Stimulated activated CD8-positive, alpha-beta memory T cell treated with anti-CD3 and anti-CD28 coated beads, Interleukin-12 subunit alpha, Interleukin-12 subunit beta, amount 100 ng/mL, for 24 hours (primary cell): ENCODE data around the gene TAF1.
"Not testable (repeated sequence)": the region's sequence is repeated elsewhere in the genome, so short reads cannot be mapped to it uniquely, and the experiment has no call there.

ENCODE experiments used
- DNase-seq: peaks from one replicate; pipeline ENCODE4 v3.0.0-alpha.2; 2020; ENCODE audit errors: extremely low read depth

TAF1 gene

DNA sequence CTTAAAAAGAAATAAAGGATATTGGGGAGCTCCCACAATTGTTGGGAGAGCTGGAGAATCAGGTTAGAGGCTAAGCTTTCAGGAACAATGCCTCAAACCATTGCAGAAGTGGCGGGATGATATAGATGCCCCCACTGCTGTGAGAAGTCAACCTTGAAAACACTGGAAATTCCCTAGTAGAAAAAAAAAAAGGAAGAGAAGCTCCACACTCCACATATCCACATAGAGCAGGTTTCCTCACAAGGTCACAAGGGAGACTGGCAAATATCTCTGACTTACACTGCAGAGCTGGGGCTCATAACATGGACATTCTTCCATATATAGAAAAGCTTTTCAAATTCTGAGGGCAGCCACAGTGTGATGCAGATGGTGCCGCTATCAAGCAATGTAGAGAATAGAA is 144.0 kb downstream of the TAF1 start:
- no peak for DNase-seq

DNA sequence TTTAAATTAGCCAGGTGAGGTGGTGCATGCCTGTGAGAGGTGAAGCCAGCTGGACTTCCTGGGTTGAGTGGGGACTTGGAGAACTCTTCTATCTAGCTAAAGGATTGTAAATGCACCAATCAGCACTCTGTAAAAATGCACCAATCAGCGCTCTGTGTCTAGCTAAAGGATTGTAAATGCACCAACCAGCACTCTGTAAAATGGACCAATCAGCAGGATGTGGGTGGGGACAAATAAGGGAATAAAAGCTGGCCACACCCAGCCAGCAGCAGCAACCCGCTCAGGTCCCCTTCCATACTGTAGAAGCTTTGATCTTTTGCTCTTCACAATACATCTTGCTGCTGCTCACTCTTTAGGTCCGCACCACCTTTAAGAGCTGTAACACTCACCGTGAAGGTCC is 147.6 kb downstream of the TAF1 start:
- DNase-seq: not testable (repeated sequence)

DNA sequence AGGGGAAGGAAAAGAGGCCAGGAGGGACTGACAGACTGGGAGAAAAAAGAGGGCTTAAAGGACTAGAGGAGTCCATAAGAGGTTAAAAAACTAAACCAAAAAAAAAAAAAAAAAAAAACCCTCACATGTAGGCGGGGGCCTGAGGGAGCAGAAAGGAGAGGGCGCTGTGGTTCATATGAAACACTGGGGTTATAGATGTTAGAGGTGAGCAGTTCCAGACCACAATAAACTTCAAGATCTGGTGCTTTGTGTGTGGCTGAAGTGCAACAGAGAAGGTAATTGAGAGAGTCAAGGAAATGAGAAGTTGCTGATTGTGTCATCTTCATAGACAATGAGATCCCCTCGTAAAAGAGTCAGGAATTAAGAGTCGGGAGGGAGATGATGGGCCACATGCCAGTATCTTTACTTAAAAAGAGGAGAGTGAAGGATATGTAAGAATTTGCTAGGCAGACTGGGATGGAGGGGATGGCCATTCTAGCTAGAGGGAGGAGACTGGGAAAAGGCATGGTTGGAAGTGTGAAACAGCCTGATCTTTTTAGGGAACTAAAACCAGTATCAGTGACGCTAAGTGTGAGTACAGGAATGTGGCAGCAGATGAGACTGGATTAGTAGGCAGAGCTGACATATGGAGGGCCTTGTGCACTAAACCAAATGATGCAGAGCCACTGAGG is 148.3 kb downstream of the TAF1 start:
- DNase-seq: no peak

DNA sequence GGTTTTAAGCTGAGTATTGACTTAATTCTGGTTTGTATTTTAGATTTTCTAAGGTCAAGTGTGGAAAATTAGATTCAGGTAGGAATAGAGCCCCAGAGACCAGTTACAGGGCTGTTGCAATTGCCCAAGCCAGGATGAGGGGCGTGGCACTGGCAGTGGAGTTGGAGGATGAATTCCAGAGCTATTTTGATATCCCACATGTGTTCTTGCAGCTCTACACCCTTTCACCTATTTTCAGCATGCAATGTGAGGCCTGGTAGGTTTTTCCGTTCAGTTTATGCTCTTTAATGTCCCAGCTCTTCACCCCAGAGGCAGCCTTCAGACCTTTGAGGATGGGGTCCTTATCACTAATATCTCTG is 148.9 kb downstream of the TAF1 start:
- no peak for DNase-seq
